ENCODE measurements around the gene RYR2. TPM values are rescaled to one million over a fixed set of nuclear protein-coding genes. Genes with fewer than 3 reads are reported as not detected.

The RYR2 gene
- total RNA-seq, 4 donors from 2014 or later: 1.2 to 7.0 (median 2.5) TPM

DNA sequence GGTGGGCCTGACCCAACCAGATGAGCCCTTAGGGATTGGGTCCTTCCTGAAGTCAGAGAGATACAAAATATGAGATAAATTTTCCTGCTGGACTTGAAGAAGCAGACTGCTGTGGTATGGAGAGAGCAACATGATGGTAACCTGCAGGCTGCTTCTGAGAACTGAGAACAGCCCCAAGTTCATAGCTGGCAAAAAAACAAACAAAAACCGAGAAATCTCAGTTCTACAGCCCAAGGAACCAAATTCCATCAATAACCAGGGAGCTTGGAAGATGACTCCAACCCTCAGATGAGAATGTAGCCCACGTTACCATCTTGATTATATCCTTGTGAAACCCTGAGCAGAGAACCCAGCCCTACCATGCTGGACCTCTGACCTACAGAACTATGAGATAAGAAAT lies 532.6 kb downstream of the RYR2 start:
- in situ Hi-C loops (cut with MboI; ENCODE audit: low pct_ligation_motif_present in 1 of 4, low pct_unique_long_range_greater_than_20kb in 1 of 4, low sequenced_read_pairs in 3 of 4): loop anchor here in 3 of 4 donors (25.0 kb wide), 3 partner anchors 812 to 1462 kb away; partner anchors contain the start of gene HEATR1 (in 2 of the 3)
- no peak overlapping the region for H3K27ac ChIP-seq
- H3K4me1 ChIP-seq: no peaks in the 10 kb centered on the region
- WGBS, 2 donors (ENCODE audit: low coverage in 1 of 2): 37% methylated on average over 2 of the region's 2 CpGs; no CpG with 5 or more reads in 1 of the 2 donors
- DNase-seq: no peak
- H3K4me3 ChIP-seq: no peak overlapping the region
- H3K36me3 ChIP-seq: no peaks in the 10 kb centered on the region
- peaks cover 0 to 3% of the 10 kb centered on the region in 2 donors for H3K9me3 ChIP-seq
- H3K27me3 ChIP-seq: no peaks in the 10 kb centered on the region
- intact Hi-C loops (cut with DNase I; ENCODE audit: low total_unique reads): no loop called here
- TF ChIP-seq EP300 (IDR thresholded peaks at IDR 0.05; ENCODE audit: low read depth) (no peak), POLR2A (IDR thresholded peaks at IDR 0.05) (no peak), POLR2AphosphoS5 (IDR thresholded peaks at IDR 0.05) (no peak)
- TF ChIP-seq, protein P1, sequence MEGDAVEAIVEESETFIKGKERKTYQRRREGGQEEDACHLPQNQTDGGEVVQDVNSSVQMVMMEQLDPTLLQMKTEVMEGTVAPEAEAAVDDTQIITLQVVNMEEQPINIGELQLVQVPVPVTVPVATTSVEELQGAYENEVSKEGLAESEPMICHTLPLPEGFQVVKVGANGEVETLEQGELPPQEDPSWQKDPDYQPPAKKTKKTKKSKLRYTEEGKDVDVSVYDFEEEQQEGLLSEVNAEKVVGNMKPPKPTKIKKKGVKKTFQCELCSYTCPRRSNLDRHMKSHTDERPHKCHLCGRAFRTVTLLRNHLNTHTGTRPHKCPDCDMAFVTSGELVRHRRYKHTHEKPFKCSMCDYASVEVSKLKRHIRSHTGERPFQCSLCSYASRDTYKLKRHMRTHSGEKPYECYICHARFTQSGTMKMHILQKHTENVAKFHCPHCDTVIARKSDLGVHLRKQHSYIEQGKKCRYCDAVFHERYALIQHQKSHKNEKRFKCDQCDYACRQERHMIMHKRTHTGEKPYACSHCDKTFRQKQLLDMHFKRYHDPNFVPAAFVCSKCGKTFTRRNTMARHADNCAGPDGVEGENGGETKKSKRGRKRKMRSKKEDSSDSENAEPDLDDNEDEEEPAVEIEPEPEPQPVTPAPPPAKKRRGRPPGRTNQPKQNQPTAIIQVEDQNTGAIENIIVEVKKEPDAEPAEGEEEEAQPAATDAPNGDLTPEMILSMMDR (IDR thresholded peaks at IDR 0.05): no peak

DNA sequence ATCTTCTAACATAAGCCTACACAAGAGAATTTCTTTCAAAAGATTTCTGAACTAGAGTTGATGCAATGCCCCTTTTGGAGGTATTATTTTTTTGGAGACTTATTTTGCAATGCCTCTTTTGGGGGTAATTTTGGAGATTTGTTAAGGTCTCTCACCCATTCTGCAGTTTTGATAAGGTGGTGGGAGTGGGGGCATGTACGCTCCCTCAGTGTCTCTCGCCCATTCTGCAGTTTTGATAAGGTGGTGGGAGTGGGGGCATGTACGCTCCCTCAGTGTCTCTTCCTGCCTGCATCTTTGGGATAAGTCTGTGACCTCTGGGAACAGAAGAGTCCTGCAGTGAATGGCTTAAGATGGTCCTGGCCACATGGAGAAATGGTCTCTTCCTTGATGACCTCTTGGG lies 536.6 kb downstream of the RYR2 start:
- no peaks in the 10 kb centered on the region for H3K36me3 ChIP-seq
- in situ Hi-C loops (cut with MboI; ENCODE audit: low pct_ligation_motif_present in 1 of 4, low pct_unique_long_range_greater_than_20kb in 1 of 4, low sequenced_read_pairs in 3 of 4): no loop called here
- peaks cover 0 to 3% of the 10 kb centered on the region in 2 donors for H3K9me3 ChIP-seq
- DNase-seq: no peak
- no peaks in the 10 kb centered on the region for H3K4me1 ChIP-seq
- H3K27ac ChIP-seq: no peak overlapping the region
- TF ChIP-seq EP300 (IDR thresholded peaks at IDR 0.05; ENCODE audit: low read depth) (no peak), POLR2A (IDR thresholded peaks at IDR 0.05) (no peak), POLR2AphosphoS5 (IDR thresholded peaks at IDR 0.05) (no peak)
- TF ChIP-seq, protein P1 (IDR thresholded peaks at IDR 0.05): no peak
- no peak overlapping the region for H3K4me3 ChIP-seq
- no peaks in the 10 kb centered on the region for H3K27me3 ChIP-seq
- 88% methylated on average over 3 of the region's 3 CpGs; no CpG with 5 or more reads in 1 of the 2 donors for WGBS, 2 donors (ENCODE audit: low coverage in 1 of 2)
- intact Hi-C loops (cut with DNase I; ENCODE audit: low total_unique reads): no loop called here

DNA sequence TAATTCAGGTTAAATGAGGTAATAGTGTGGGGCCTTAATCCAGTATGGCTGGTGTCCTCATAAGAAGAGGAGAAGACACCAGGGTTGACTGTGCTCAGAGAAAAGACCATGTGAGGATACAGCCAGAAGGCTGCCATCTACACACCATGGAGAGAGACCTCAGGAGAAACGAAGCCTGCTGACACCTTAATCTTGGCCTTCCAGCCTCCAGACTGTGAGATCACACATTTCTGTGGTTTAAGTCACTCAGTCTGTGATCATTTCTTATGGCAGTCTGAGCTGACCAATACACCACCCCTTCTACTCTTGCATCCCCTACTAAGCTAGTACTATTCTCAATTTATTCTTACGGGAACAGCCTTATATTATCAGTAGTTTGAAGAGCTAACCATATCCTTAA lies 538.7 kb downstream of the RYR2 start:
- in situ Hi-C loops (cut with MboI; ENCODE audit: low pct_ligation_motif_present in 1 of 4, low pct_unique_long_range_greater_than_20kb in 1 of 4, low sequenced_read_pairs in 3 of 4): no loop called here
- intact Hi-C loops (cut with DNase I; ENCODE audit: low total_unique reads): no loop called here
- no peaks in the 10 kb centered on the region for H3K9me3 ChIP-seq
- H3K27me3 ChIP-seq: no peaks in the 10 kb centered on the region
- H3K36me3 ChIP-seq: no peaks in the 10 kb centered on the region
- no peak for TF ChIP-seq POLR2A (IDR thresholded peaks at IDR 0.05)
- TF ChIP-seq EP300 (IDR thresholded peaks at IDR 0.05; ENCODE audit: low read depth): no peak
- TF ChIP-seq, protein P1 (IDR thresholded peaks at IDR 0.05): no peak
- TF ChIP-seq POLR2AphosphoS5 (IDR thresholded peaks at IDR 0.05): no peak
- H3K27ac ChIP-seq: no peak overlapping the region
- no peaks in the 10 kb centered on the region for H3K4me1 ChIP-seq
- no peak for DNase-seq
- WGBS, 2 donors (ENCODE audit: low coverage in 1 of 2): 60 to 80% methylated on average over 1 to 2 of the region's 2 CpGs
- H3K4me3 ChIP-seq: no peak overlapping the region

DNA sequence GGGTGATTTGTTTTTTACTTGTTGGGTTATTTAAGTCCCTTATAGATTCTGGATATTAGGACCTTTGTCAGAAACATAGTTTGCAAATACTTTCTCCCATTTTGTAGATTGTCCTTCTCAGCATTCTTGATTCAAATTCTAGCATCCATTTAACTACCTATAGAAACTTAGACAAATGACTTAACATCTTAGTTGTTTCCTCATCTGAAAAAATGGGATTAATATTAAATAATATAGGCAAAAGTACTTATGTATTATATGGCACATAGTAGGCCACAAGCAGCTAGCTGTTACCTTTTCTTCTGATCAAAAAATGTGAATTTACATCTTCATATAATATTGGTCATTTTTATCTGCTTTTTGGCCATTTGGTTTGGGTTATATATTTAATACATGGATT lies 541.3 kb downstream of the RYR2 start:
- TF ChIP-seq, protein P1 (IDR thresholded peaks at IDR 0.05): no peak
- TF ChIP-seq POLR2AphosphoS5 (IDR thresholded peaks at IDR 0.05) (no peak), EP300 (IDR thresholded peaks at IDR 0.05; ENCODE audit: low read depth) (no peak), POLR2A (IDR thresholded peaks at IDR 0.05) (no peak)

More for the DNA sequence above, 541.3 kb downstream of the RYR2 start:
- H3K4me1 ChIP-seq: no peaks in the 10 kb centered on the region
- H3K9me3 ChIP-seq: no peaks in the 10 kb centered on the region
- H3K27ac ChIP-seq: no peak overlapping the region
- no peak overlapping the region for H3K4me3 ChIP-seq
- no peaks in the 10 kb centered on the region for H3K27me3 ChIP-seq
- no peaks in the 10 kb centered on the region for H3K36me3 ChIP-seq
- in situ Hi-C loops (cut with MboI; ENCODE audit: low pct_ligation_motif_present in 1 of 4, low pct_unique_long_range_greater_than_20kb in 1 of 4, low sequenced_read_pairs in 3 of 4) (no loop called here), intact Hi-C loops (cut with DNase I; ENCODE audit: low total_unique reads) (no loop called here)
- no peak for DNase-seq
